AML-193 (cell line): ENCODE results near the gene MAP3K21.
A peak's percentile ranks its signal among the peaks of the same experiment; 100 is the strongest.

ENCODE experiments used
- DNase-seq, 2 experiments: peaks; one replicate each; lab custom pipeline; 2025; lab: John Stamatoyannopoulos, UW

The MAP3K21 gene

DNA sequence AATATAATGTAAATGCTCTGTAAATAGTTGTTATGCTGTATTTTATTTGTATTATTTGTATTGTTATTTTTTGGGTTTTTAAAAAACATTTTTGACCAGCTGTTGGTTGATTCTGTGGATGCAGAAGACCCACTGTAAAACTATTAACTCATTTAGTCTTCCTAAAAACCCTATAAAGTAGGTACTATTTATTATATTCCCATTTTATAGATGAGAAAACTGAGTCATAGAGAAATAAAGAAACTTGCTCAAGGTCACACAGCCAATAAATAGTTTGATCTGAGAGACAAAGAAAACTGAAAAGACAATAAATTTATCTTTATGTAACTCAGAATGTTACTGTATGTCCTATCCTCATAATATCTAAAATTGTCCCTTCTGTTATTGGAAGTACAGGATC, 1.2 kb upstream of the MAP3K21 start:
- DNase-seq: no peak

DNA sequence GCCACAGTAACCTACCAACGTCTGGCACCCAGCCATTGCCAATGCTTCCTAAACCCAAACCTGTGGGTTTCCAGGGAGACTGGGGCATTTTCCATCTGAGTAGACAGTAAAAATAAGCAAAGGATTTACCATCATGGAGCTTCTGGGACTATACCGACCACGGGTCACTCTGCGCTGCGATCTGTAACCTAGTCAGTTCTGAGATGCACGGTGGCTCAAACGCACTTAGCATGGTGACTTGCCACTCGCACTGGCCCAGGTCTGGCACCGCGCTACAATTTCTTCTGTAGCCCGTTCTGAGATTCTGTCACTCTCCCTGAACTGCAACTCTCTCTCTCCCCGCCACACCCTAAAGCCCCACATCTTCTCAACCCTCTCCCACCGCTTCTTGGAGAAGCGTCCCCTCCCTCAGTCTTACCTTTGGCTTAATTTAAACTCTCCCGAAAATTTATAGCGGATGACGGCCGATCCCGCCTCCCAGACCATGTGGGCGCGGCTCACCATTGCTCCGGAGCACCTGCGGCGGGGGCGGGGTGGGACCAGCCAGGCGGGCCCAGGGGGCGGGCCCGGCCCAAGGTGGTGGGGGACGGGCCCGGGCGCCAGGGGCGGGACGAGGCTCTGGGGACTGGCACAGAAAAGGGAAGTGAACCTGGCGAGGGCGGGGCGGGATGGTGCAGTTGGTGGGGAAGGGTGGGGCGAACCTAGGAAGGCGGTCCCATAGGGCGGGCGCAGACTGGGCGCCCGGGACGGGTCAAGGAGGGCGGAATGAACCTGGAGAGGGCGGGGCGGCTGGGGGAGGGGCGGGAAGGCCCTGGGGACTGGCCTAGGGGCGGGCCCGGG, 493 bp upstream of the MAP3K21 start:
- peak; percentile 86 to 89 for DNase-seq

DNA sequence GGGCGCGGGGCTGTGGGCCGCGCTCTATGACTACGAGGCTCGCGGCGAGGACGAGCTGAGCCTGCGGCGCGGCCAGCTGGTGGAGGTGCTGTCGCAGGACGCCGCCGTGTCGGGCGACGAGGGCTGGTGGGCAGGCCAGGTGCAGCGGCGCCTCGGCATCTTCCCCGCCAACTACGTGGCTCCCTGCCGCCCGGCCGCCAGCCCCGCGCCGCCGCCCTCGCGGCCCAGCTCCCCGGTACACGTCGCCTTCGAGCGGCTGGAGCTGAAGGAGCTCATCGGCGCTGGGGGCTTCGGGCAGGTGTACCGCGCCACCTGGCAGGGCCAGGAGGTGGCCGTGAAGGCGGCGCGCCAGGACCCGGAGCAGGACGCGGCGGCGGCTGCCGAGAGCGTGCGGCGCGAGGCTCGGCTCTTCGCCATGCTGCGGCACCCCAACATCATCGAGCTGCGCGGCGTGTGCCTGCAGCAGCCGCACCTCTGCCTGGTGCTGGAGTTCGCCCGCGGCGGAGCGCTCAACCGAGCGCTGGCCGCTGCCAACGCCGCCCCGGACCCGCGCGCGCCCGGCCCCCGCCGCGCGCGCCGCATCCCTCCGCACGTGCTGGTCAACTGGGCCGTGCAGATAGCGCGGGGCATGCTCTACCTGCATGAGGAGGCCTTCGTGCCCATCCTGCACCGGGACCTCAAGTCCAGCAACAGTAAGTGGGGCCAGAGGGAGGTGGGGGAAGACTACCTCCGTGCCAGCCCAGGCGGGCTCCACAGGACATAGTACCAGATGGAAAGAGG, 808 bp downstream of the MAP3K21 start:
- no peak for DNase-seq

DNA sequence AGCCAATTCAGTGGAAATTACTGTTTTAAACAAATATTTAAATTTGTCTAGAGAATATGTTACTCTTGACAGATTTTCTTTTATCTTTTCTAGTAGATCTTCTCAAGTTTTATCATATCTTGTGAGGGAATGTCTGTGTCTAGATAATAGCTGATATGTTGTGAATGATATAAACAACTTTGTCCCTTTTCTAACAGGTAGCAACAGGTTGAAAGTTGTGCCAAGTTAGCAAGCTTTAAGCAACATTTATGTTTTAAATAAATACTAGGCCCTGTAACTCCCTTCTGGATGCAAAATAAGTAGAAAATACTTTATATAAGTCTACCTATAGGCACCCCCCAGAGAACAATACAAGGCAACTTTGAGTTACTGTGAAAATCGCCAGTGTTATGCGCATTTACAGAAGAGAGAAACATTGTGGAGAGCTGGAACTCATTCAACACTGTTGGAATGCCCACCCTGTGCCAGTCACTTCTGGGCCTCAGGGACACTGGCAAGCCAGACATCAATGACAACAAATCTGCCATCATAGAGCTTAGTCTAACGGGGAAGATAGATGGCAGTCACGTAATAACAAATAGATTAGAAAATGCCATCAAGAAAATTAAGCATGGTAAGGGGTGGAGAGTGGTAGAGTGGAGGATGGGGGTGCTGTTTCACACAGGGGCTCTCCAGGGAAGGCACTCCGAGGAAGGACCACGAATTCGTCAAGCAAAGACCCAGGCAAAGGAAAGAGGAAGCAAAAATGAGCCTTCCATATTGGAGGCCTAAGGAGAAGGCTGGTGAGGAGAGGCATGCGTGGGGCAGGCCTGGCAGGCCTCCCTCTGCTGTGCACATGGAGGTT, 4.4 kb downstream of the MAP3K21 start:
- DNase-seq: no peak

DNA sequence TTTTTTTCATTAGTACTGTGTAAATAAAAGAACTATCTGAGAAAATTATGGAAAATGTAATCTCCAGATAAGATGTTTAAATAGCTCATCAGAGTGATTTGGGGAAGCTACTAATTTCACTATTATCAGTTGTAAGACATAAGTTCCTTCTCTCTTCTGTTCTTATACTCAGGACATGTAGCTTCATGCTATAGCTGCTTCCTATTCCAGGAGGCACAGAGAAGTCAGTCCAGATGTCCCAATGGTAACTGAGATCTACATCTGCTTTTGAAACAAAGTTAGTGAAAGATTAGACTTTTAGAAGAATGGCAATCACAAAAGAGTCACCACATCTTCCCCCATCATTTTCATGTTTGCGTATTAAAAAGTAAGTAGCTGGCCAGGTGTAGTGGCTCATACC, 5.6 kb downstream of the MAP3K21 start:
- DNase-seq: peak in 1 of 2 experiments; percentile 16

DNA sequence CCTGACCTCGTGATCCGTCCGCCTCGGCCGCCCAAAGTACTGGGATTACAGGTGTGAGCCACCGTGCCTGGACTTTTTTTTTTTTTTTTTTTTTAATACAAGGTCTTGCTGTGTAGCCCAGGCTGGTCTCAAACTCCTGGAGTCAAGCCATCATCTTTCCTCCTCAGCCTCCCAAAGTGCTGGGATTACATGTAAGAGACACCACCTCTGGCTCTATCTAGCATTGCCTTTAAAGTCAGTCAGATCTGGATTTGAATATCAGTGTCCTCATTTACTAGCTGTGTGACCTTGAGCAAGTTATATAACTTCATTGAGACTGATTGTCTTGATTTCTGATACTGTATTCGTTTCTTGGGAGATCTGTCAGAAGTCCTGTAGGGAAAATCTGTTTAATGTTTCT, 6.6 kb downstream of the MAP3K21 start:
- DNase-seq: no peak

DNA sequence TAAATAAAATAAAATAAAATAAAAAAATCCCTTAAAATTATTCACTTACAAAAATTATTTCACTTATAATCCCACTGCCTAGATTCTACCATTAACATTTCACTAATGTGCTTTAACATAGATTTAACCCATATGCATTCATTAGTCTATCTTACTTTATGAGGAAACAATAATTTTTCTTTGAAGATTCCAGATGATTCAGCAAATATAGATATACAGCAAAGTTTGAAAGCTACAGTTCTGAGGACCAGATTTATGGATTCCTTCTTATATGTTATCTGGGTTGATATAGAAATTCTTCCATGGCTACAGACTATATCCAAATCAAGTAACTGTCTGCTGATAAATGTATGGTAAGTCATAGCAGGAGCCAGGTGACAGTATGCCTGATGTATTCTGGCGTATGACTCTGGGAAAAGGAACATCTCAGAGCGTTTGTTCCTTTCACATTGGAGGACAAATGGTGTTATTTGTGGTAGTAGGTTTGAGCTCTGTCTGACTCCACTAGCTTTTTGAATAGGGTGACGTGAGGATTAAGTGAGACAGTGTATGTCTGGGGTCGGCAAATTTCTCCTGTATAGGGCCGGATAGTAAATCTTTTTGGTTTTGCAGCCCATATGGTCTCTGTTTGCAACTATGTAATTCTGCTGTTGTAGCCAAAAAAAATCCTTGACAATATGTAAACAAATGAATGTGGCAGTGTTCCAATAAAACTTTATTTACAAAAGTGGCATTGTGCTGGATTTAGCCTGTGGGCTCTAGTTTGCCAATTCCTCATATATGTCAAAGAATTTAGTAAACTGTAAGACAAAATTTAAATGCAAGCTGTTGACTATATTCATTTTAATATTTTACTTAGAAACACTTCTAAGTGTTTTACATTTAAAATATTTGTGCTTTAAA, 9.3 kb downstream of the MAP3K21 start:
- no peak for DNase-seq

DNA sequence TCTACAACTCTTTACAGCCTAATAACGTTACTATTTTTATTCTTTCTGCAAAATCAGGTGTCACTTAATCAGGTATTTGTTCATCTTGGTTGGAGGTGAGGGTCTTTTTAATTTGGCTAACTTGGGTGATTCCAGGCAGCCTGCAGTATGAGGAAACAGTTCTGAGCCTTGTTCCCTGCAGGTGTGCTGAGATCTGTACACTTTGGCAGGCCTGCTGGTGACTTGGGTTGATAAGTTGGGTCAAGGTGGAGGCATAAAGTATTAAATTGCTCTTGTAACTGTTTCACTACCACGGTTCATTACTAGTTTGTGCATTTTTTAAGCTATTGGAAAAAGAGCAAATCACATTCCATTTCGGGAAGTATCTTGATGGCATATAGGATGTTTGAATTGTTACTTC, 10.0 kb downstream of the MAP3K21 start:
- no peak for DNase-seq

DNA sequence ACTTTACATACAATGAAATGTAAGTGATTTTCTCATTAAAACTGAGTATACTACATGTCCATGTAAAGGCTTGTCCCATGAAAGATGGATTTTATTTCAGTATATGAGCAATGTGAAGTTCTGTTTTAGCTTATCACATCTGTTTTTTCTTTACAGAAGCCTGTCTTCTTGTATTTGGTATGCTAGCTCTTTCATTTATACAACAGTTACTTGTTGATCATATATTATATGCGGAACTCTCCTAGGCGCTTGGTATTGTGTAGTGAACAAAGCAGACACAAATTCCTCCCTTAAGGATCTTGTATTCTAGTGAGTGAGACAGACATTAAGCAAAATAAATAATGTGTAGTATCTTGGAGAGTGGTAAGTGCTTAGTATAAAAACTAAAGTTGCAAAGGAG, 10.6 kb downstream of the MAP3K21 start:
- DNase-seq: no peak

DNA sequence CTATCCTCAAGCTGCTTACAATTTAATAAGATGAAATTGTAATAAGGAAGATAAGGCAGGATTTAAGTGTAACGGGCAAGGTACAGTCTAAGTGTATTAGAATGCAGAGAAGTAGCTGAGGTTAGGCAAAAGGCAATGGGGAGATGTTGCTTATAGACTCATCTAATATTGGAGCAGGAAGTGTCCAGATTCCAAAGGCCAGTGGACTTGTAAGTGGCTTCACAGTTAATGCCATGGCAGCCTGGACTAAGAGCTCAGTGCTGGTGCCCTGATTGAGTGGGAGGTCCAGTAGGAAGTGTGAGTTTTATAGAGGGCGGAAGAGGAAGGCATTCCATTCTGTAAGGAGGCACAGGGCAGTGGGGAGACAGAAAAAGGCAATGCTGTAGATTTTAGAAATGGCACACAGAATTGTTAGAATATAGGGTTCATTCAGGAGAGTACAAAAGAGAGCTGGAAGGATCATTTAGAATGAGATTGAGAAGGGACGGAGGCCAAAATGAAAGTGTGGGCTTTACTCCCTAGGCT, 12.6 kb downstream of the MAP3K21 start:
- no peak for DNase-seq

DNA sequence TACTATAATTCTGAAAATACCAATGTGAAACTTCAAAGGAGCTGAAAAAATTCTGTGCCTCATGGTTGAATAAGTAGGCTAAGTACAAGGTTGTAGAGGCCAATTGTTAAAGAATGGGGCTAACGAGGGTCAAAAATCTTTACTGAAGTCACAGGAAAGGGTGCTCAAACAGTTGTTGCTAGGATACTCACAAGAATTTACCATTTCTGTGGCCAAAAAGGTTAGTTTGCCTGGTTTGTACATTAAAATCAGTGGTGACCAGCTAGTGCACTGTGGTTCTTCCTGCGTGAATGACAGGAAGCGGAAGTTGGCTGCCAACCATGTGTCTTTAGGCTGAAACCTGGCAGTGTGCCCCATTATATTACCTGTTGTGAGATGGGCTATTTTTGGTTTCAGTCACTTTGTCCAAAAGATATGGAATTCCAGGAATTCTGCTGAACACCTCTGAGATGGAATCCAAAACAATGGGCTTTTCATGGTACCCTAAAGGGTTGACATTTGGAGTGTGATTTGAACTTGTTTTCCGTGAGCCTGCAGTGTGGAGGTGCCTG, 13.5 kb downstream of the MAP3K21 start:
- DNase-seq: no peak

DNA sequence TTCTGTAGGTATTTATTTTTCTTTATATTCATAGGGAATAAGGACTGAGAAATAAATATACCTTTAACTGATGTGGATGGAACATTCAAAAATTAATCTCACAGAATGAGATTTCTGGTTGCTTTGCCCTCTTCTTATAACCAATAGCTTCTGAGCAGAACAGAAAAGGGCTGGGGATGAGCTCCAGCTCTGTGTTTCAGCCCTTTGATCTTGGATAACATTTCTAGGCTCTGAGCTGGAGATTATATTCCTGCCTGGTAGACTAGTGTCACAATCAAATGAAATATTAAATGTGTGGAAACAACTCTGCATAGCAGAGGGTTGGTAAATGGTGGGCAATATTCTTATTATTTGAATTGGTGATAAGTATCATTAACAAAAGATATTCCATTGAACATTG, 14.6 kb downstream of the MAP3K21 start:
- no peak for DNase-seq

DNA sequence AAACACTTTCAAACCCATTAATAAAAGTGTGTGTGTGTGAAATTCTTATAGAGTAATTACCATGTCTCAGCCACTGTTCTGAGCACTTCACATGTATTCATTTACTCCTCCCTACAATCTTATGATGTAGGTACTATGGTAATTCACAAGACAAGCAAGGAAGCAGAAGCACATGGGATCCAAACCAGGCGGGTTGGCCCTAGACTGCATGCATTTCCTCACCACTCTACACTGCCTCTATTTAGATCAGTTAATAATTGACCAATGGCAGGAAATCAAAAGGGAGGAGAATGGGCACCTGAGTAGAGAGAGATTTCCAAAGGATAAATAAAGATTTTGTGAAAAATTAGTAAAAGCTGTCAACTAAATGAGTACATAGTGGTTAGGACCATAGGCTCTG, 15.7 kb downstream of the MAP3K21 start:
- DNase-seq: no peak

DNA sequence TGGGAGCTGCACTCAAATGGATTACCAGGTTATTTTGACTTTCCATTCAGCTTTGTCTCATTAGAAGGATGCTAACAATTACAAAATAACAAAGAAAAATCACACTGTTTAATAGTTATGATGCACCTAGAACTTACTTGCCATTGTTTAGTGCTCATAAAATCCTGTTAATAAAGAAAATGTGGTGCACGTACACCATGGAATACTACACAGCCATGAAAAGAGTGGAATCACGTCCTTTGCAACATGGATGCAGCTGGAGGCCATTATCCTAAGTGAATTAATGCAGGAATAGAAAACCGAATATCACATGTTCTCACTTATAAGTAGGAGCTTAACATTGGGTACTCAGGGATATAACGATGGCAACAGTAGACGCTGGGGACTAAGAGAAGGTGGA, 19.8 kb downstream of the MAP3K21 start:
- DNase-seq: no peak

DNA sequence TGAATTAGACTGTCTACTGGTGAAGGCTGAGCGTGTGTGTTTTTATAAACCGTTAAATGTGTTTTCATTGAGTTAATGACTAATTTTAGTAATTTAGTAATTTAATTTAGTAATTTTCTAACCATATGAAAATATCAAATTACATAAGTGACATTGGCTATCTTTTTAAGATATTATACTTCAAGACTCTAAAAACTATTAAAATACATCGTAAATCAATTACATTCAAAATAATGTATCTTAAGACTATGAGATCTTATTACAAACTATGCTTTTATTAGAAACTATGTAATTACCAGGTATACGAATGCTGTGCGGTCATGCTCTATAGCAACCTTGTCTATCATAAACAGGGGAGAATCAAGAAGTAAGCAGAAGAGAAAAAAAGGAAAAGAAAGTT, 21.6 kb downstream of the MAP3K21 start:
- DNase-seq: no peak

DNA sequence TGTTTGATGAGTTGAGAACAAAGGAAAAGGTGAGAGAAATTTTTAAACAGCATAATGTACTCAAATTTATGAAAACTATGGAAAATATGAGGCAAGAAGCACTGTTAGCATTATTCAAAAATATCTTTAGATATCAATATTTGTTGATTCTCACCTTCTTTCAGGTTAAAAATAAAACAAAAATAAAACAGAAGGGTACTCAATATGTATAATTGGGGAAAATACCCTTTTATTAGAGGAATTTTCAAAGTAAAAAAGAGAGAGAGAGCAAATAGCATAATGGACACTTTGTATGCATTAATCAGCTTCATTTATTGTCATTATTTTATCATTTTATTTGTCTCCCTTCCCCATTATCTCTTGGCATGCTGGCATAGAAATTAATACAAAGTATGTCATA, 27.5 kb downstream of the MAP3K21 start:
- no peak for DNase-seq

DNA sequence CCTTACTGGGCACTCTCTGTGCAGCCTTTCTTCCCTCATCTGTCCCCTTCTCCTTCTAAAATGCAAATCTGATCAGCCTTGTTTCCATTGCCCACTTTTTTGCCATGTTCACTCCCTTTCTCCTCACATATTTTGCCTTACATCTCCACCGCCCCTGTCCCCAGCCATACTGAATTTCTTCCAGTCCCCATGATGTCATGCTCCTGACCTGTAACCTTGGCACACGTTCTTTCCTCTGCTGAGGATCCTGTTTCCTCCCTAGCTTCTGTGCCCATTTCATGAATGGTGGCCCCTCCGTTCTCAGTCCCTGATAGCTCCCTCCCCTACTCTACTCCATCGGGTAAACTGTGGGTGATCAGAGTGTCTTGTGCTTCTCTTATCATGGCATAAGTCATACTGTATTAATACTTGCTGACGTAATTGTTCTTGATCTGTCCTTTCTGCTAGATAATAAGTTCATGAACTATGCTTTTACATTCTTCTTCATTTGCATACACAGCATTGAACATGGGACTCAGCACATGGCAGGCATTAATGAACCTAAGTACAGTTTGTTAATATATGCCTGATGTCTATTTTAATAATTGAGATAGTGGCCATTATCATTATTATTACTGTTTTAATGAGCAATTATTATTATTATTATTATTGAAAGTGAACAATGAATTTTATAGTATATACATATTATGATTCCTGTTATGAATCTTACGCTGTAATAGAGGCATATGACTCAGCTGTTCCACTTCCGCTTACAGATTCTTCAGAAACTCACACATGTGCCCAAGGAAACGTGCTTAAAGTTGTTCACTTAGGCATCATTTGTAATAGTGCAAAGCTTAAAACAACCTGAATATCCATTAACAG, 28.5 kb downstream of the MAP3K21 start:
- DNase-seq: no peak

DNA sequence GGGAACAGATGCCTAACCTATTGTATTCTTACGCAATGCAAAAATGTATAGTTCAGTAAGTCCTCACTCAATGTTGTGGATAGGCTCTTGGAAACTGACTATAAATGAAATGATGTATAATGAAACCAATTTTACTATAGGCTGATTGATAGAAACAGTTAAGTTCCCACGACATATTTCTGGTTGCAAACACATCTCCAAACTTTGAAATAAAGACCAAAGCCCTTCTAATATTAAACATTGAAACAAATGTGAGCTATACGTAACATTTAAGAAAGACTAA, 29.1 kb downstream of the MAP3K21 start:
- DNase-seq: no peak

DNA sequence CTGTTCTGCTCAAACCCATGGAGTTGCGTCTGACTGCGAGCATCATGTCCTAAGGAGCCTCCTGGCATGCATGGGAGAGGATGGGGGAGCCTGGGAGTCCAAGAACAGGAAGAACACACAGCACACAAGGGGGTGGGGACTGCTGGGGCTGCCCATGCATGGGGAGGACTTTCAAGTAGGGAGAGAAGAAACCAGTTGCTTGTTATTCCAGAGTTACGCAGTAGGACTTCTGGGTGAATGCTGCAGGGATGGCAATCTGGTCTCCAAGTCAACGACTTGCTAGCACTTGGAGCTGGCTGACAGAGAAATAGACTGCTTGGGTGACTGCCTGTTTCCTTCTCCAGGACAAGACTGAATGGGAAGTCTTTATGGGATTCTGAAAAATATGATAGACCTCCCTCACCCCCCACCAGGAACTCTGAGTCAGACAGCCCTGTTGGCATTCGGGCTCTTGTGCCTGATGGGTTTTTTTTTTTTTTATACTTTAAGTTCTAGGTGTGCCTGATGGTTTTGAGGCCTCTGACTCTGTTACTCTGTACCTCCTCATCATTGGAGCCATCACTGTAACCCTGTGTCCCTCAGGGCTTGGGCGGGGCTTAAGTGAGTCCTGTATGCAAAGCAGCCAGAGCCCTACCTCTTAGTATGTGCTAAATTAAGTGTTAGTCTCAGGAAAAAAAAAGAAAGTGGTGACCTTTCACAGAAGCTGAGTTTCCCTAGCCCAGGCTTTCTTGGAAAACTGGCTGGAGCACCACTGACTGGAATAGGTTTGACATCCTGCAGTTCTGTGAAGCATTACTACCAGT, 30.3 kb downstream of the MAP3K21 start:
- no peak for DNase-seq
